HL-60 (cell line): Measurements from ENCODE around the gene BEX2.

Experiments
- CTCF ChIP-seq: IDR thresholded peaks from one replicate; pipeline ENCODE4 v1.5.1; 2011; ENCODE audit warnings: low read length, control low read depth, inconsistent platforms; ENCODE audit not compliant: insufficient read depth
- GABPA ChIP-seq: IDR thresholded peaks from 2 replicates; pipeline ENCODE4 v1.6.1; 2012; ENCODE audit warnings: low read depth
- POLR2AphosphoS5 ChIP-seq: IDR thresholded peaks from 2 replicates; pipeline ENCODE4 v1.6.1; 2012; ENCODE audit warnings: low read depth
- REST ChIP-seq: IDR thresholded peaks from 2 replicates; pipeline ENCODE4 v1.6.1; 2012; ENCODE audit warnings: low read depth; ENCODE audit not compliant: insufficient replicate concordance
- SPI1 ChIP-seq: IDR thresholded peaks from 2 replicates; pipeline ENCODE4 v1.6.1; 2012; ENCODE audit warnings: low read depth, mild to moderate bottlenecking, borderline replicate concordance

- TF ChIP-seq CTCF = no peak
- no peak for TF ChIP-seq POLR2AphosphoS5
- no peak for TF ChIP-seq REST
- no peak for TF ChIP-seq SPI1
- no peak for TF ChIP-seq GABPA
Observed at GRCh38 chrX:103356858-103357257, 46.1 kb upstream of the BEX2 start.
